ENCODE data around the gene PYDC2. TPM values are rescaled to one million over a fixed set of nuclear protein-coding genes. Genes with fewer than 3 reads are reported as not detected.

The PYDC2 gene
- total and polyA plus RNA-seq, 2 of the 8 experiments (the other 6 are each of a cell fraction or from before 2014, with no cell fraction given): not detected

DNA sequence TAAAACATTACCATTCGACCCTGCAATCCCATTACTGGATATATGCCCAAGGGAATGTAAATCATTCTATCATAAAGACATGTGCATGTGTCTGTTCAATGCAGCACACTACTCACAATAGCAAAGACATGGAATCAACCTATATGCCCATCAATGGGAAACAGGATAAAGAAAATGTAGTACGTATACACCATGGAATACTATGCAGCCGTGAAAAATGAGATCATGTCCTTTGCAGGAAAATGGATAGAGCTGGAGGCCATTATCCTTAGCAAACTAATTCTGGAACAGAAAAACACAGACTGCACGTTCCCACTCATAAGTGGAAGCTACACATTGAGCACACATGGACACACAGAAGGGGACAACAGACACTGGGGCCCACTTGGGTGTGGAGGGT is 20.4 kb upstream of the PYDC2 start:
- no peak overlapping the region for H3K27ac ChIP-seq (ENCODE audit: low read depth, low read length)
- no peak overlapping the region for H2BK12ac ChIP-seq (ENCODE audit: low read depth, low read length)
- no peaks in the 10 kb centered on the region for H3K79me1 ChIP-seq (ENCODE audit: low read depth, low read length)
- ChIA-PET POLR2A (ENCODE audit: partially characterized antibody) (no interaction called here), CTCF (ENCODE audit: partially characterized antibody) (no interaction called here)
- no peaks in the 10 kb centered on the region for H3K9me3 ChIP-seq (ENCODE audit: insufficient read depth in 2 of 2, low read depth in 1 of 2, low read length in 1 of 2)
- H2AK5ac ChIP-seq (ENCODE audit: low read depth, low read length): no peak overlapping the region
- no peak overlapping the region for H2BK5ac ChIP-seq (ENCODE audit: low read depth, low read length)
- H2BK20ac ChIP-seq (ENCODE audit: low read length): no peak overlapping the region
- H3K23me2 ChIP-seq (ENCODE audit: low read depth, low read length): no peaks in the 10 kb centered on the region; the same call in 1 of the 2 replicates
- no peak overlapping the region for H2BK120ac ChIP-seq (replicated peaks; ENCODE audit: low read depth, low read length)
- H4K5ac ChIP-seq (ENCODE audit: insufficient read length, low read depth, low read length): no peak overlapping the region
- H3K9ac ChIP-seq (replicated peaks in 1 of 4; ENCODE audit: extremely low read depth in 1 of 4, low read depth in 3 of 4, low read length in 3 of 4): no peak overlapping the region
- H4K8ac ChIP-seq (ENCODE audit: extremely low read depth, insufficient read depth, low read length): no peak overlapping the region
- H3K56ac ChIP-seq (replicated peaks; ENCODE audit: insufficient read length, low read depth, low read length): no peak overlapping the region
- H2BK15ac ChIP-seq (ENCODE audit: low read length): no peak overlapping the region
- H3K4me2 ChIP-seq (ENCODE audit: insufficient read depth in 1 of 2, low read depth in 2 of 2, low read length in 2 of 2): no peak overlapping the region
- no peaks in the 10 kb centered on the region for H4K20me1 ChIP-seq (replicated peaks in 1 of 2; ENCODE audit: control insufficient read depth in 1 of 2, insufficient read depth in 2 of 2, low read length in 2 of 2)
- DNase-seq (ENCODE audit: low read depth in 1 of 2, low spot score in 2 of 2) (no peak), FAIRE-seq (no peak)
- no peak overlapping the region for H3K4ac ChIP-seq (replicated peaks; ENCODE audit: insufficient read length, low read depth, low read length)
- no peaks in the 10 kb centered on the region for H3K79me2 ChIP-seq (ENCODE audit: control insufficient read depth in 1 of 2, insufficient read depth in 2 of 2, low read length in 2 of 2)
- H4K91ac ChIP-seq (replicated peaks; ENCODE audit: insufficient read length, low read length): no peak overlapping the region
- TF ChIP-seq KDM1A (IDR thresholded peaks at IDR 0.05; ENCODE audit: borderline replicate concordance, low read length) (peak; percentile 44; the same call in 1 of the 2 replicates), SAP30 (IDR thresholded peaks at IDR 0.05; ENCODE audit: insufficient read depth, insufficient replicate concordance, low read length) (no peak)
- TF ChIP-seq, protein P1, sequence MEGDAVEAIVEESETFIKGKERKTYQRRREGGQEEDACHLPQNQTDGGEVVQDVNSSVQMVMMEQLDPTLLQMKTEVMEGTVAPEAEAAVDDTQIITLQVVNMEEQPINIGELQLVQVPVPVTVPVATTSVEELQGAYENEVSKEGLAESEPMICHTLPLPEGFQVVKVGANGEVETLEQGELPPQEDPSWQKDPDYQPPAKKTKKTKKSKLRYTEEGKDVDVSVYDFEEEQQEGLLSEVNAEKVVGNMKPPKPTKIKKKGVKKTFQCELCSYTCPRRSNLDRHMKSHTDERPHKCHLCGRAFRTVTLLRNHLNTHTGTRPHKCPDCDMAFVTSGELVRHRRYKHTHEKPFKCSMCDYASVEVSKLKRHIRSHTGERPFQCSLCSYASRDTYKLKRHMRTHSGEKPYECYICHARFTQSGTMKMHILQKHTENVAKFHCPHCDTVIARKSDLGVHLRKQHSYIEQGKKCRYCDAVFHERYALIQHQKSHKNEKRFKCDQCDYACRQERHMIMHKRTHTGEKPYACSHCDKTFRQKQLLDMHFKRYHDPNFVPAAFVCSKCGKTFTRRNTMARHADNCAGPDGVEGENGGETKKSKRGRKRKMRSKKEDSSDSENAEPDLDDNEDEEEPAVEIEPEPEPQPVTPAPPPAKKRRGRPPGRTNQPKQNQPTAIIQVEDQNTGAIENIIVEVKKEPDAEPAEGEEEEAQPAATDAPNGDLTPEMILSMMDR (IDR thresholded peaks at IDR 0.05; ENCODE audit: control extremely low read depth in 1 of 3, insufficient read depth in 1 of 3, low read depth in 1 of 3, low read length in 3 of 3): no peak
- H3K4me3 ChIP-seq (ENCODE audit: extremely low read depth in 1 of 4, insufficient read depth in 2 of 4, low read depth in 3 of 4, low read length in 4 of 4): no peak overlapping the region
- no peaks in the 10 kb centered on the region for H3K36me3 ChIP-seq (ENCODE audit: control insufficient read depth in 2 of 4, insufficient read depth in 4 of 4, low read length in 3 of 4)
- no peaks in the 10 kb centered on the region for H3K4me1 ChIP-seq (replicated peaks in 1 of 4; ENCODE audit: control insufficient read depth in 3 of 4, insufficient read depth in 4 of 4, low read length in 3 of 4)
- 92% methylated on average over 4 of the region's 4 CpGs; no CpG with 5 or more reads in 1 of the 2 experiments for WGBS, 2 experiments (ENCODE audit: extremely low coverage in 1 of 2, insufficient coverage in 1 of 2, insufficient read length in 1 of 2, insufficient replicate concordance in 2 of 2, low coverage in 1 of 2, low lambda C conversion rate in 2 of 2, missing lambda C conversion rate in 1 of 2)
- no peak overlapping the region for H3K14ac ChIP-seq (ENCODE audit: insufficient read length)
- H3K18ac ChIP-seq (ENCODE audit: extremely low read depth, low read length): no peak overlapping the region
- no peaks in the 10 kb centered on the region for H3K27me3 ChIP-seq (replicated peaks in 1 of 4; ENCODE audit: control insufficient read depth in 3 of 4, extremely low read depth in 1 of 4, insufficient read depth in 3 of 4, low read length in 3 of 4)
- no peak overlapping the region for H2AFZ ChIP-seq (ENCODE audit: low read length)
- H3K23ac ChIP-seq (ENCODE audit: insufficient read length): no peak overlapping the region

All from H1 (cell line).